ENCODE data around the gene KRT77. TPM values are rescaled to one million over a fixed set of nuclear protein-coding genes. Genes with fewer than 3 reads are reported as not detected.

KRT77 gene
- total and polyA plus RNA-seq, 8 donors = 0.03 TPM; not detected in 7

GRCh38 chr12:52673713-52674432 is 29.5 kb downstream of the KRT77 start:
- no peaks in the 10 kb centered on the region for H3K36me3 ChIP-seq
- peaks cover 0 to 18% (median 0%) of the 10 kb centered on the region in 3 donors for H3K27me3 ChIP-seq
- no peaks in the 10 kb centered on the region for H3K9me3 ChIP-seq
- no peak for DNase-seq
- TF ChIP-seq EP300 (IDR thresholded peaks at IDR 0.05) (no peak), CTCF (IDR thresholded peaks at IDR 0.05) (no peak), POLR2AphosphoS5 (IDR thresholded peaks at IDR 0.05) (no peak), POLR2A (IDR thresholded peaks at IDR 0.05) (no peak)
- 61 to 70% (median 68%) methylated on average over 3 of the region's 3 CpGs for WGBS, 5 donors
- H3K4me3 ChIP-seq = no peak overlapping the region
- no peak overlapping the region for H3K27ac ChIP-seq
- intact Hi-C loops (cut with DNase I; ENCODE audit: low total_unique reads) = no loop called here
- H3K4me1 ChIP-seq = no peaks in the 10 kb centered on the region

GRCh38 chr12:52673217-52673616 is 30.1 kb downstream of the KRT77 start:
- Histone ChIP-seq H3K36me3 (no peaks in the 10 kb centered on the region), H3K9me3 (no peaks in the 10 kb centered on the region), H3K4me3 (no peak overlapping the region), H3K4me1 (no peaks in the 10 kb centered on the region), H3K27ac (no peak overlapping the region), H3K27me3 (peaks cover 0 to 18% (median 0%) of the 10 kb centered on the region in 3 donors)
- TF ChIP-seq POLR2A (IDR thresholded peaks at IDR 0.05) (no peak), CTCF (IDR thresholded peaks at IDR 0.05) (no peak), POLR2AphosphoS5 (IDR thresholded peaks at IDR 0.05) (no peak), EP300 (IDR thresholded peaks at IDR 0.05) (no peak)
- intact Hi-C loops (cut with DNase I; ENCODE audit: low total_unique reads) = no loop called here
- DNase-seq = peak in 1 of 2 donors; percentile 11
- 34 to 47% (median 45%) methylated on average over 5 of the region's 5 CpGs for WGBS, 5 donors

DNA sequence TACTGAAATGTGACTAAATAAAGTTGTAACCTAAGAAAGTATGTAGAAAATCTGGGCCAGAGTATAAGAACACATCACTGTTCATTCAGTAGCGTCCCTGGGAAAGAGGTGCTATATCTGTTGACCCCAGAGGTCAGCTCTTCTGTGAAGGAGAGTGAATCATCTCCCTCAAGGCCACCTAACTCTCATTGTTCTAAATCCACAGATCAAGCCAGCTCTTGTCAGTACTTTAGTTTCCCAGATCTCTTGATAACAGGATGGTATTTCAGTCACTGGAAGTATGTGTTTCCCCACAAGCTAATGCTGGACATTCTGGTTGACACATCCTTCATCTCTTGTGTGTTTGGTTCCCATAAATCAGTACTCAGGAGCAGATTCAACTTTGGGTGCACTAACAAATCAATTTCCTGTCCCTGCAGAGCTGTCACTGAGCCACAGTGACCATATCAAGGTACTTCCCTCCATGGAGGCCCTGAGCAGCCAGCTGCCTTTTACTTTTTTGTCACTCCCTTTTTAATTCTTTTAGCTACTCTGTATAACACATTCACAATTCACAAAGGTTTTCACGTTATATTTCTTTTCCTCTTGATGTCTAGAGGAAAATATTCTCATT is 30.9 kb downstream of the KRT77 start:
- H3K4me3 ChIP-seq = no peak overlapping the region
- no peak overlapping the region for H3K27ac ChIP-seq
- H3K27me3 ChIP-seq = peaks cover 0 to 20% (median 5%) of the 10 kb centered on the region in 3 donors
- 31 to 57% (median 54%) methylated on average over 2 of the region's 2 CpGs for WGBS, 5 donors
- no peak for DNase-seq
- no peaks in the 10 kb centered on the region for H3K36me3 ChIP-seq
- H3K4me1 ChIP-seq = no peaks in the 10 kb centered on the region
- no peaks in the 10 kb centered on the region for H3K9me3 ChIP-seq
- TF ChIP-seq POLR2A (IDR thresholded peaks at IDR 0.05) (no peak), POLR2AphosphoS5 (IDR thresholded peaks at IDR 0.05) (no peak), CTCF (IDR thresholded peaks at IDR 0.05) (no peak), EP300 (IDR thresholded peaks at IDR 0.05) (no peak)
- intact Hi-C loops (cut with DNase I; ENCODE audit: low total_unique reads) = no loop called here

DNA sequence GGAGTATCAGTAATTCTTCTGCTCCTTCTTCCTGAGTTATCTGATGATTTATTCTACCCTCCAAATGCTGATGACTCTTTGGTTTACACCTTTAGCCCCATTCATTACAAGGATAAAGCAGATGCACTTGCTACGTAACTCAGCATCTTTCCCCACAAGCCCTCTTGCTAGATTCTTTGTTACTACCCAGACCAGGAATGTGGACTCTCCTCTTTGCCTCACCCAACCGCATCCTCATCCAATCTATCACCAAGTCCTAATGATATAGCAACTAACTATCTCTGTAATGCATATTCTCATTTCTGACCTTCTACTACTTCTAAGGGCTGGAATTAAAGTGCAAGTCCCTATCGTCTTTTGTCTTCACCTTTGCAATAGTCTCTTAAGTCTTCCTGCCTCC is 32.4 kb downstream of the KRT77 start:
- no peak overlapping the region for H3K27ac ChIP-seq
- no peaks in the 10 kb centered on the region for H3K4me1 ChIP-seq
- peaks cover 0 to 31% (median 5%) of the 10 kb centered on the region in 3 donors for H3K27me3 ChIP-seq
- H3K4me3 ChIP-seq = no peak overlapping the region
- no peak for DNase-seq
- intact Hi-C loops (cut with DNase I; ENCODE audit: low total_unique reads) = no loop called here
- no peaks in the 10 kb centered on the region for H3K36me3 ChIP-seq
- WGBS, 5 donors = 89 to 94% (median 90%) methylated on average over 3 of the region's 3 CpGs
- TF ChIP-seq CTCF (IDR thresholded peaks at IDR 0.05) (no peak), EP300 (IDR thresholded peaks at IDR 0.05) (no peak), POLR2A (IDR thresholded peaks at IDR 0.05) (no peak), POLR2AphosphoS5 (IDR thresholded peaks at IDR 0.05) (no peak)
- H3K9me3 ChIP-seq = no peaks in the 10 kb centered on the region

Measured in stomach (tissue), 9 donors.